GM13977 (cell line): ENCODE data around the gene HLA-DQA1.

Experiments
- DNase-seq: peaks from one replicate; pipeline ENCODE4 v3.0.0; 2012; ENCODE audit warnings: low spot score
- CTCF ChIP-seq: IDR thresholded peaks from 2 replicates; pipeline ENCODE4 v1.5.1; 2012; ENCODE audit warnings: mild to moderate bottlenecking, control low read depth; ENCODE audit not compliant: insufficient read depth; ENCODE audit errors: extremely low read depth, missing control alignments
- in situ Hi-C: fragments of 300-500 bp; cut with MboI; formaldehyde crosslinking; loops from one replicate; pipeline ENCODE4 v1.12.0; 2022; ENCODE audit warnings: low sequenced_read_pairs, low pct_unique_long_range_greater_than_20kb, mixed read lengths, inconsistent platforms; ENCODE audit not compliant: unreplicated experiment

HLA-DQA1 gene

DNA sequence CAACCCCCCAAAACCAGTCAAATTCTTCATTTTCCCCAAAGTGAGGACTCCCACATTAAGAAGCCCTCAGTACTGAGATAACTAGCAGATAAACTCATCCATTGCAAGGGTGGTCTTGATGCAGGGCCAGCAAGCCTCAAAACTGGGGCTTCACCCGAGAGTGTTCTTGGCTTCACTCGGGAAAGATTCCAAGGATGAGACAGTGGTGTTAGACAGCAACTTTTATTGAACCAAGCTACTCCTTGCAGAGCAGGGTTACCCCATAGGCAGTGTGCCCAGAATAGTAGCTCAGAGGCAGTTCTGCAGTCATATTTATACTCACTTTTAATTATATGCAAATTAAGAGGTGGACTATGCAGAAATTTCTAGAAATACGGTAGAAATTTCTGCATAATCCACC is 15.8 kb upstream of the HLA-DQA1 start:
- no peak for DNase-seq
- in situ Hi-C loops, result no loop called here

DNA sequence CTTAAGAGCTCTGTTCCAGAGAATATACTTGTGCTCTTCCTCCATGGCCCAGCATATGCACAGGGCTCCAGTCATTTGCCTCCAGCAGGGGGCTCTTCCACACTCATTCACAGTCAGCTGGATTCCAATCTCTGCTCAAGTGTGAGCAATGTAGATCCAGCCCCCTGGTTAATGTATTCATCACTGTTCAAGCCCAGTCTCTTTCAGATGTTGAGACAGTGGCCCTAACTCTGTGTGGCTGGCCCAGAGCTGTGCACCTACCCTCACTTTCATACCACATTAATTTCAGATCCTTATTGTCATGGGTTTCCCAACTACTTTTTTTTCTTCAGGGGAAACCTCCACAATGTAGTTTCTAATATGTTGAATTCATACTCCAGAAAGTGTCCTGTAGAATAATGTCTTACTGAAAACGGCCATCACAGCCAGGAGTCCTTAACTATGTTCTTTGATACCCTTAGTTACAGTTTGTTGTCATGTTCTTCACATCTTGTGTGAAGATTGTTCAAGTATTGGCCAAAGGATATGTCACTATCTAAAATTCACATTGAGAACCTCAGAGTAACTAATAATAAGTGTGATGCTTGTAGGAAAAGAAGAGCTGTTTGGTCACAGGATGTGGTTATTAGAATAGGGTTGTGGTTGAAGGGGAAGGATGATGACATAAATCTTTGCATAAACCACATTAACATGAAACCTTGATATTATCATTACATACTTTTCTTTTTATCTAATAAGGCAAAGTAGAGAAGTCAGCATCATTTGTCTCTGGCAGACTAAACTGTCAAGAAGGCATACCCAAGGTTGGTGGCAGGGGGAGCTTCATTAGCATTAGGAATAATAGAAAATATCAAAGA is 14.4 kb upstream of the HLA-DQA1 start:
- peak; percentile 49 for TF ChIP-seq CTCF
- in situ Hi-C loops, result no loop called here
- peak; percentile 53 for DNase-seq

More for the DNA sequence above, 15.8 kb upstream of the HLA-DQA1 start:
- no peak for TF ChIP-seq CTCF

- in situ Hi-C loops, result no loop called here
- TF ChIP-seq CTCF, result no peak
- no peak for DNase-seq
These were observed 13.5 kb upstream of the HLA-DQA1 start for GRCh38 chr6:32623693-32624092.

- no peak for DNase-seq
- no peak for TF ChIP-seq CTCF
- in situ Hi-C loops, result no loop called here
These were observed 12.6 kb upstream of the HLA-DQA1 start for GRCh38 chr6:32624565-32624964.

- in situ Hi-C loops, result no loop called here
- no peak for DNase-seq
- TF ChIP-seq CTCF, result no peak
These were observed 12.1 kb upstream of the HLA-DQA1 start for GRCh38 chr6:32625137-32625536.

DNA sequence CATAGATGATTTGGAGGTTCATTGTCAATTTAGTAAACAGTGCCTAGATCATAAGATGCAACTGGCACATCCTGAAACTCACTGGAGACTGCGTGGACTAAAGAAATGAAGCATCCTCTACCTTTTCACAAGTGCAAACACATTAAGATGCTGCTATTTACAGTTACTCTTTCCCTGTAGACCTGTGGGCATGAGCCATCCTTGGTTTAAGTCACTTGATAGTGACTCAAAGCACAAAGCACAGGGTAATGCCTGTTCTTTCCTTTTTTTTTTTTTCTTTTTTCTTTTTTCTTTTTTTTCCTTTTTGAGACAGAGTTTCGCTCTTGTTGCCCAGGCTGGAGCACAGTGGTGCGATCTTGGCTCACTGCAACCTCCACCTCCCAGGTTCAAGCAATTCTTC is 10.0 kb upstream of the HLA-DQA1 start:
- DNase-seq, result no peak
- no peak for TF ChIP-seq CTCF
- in situ Hi-C loops, result no loop called here
